A549 (cell line): ENCODE results near the gene LAMC1.

Source experiments
- CBX2 ChIP-seq: fragments of 200-600 bp; sonication (generic); IDR thresholded peaks from 2 replicates; pipeline ENCODE4 v1.6.1; 2016; ENCODE audit warnings: low read depth, mild to moderate bottlenecking, borderline replicate concordance
- CTCF ChIP-seq: fragments of >200 bp; sonication (Bioruptor Twin); formaldehyde crosslinking; IDR thresholded peaks from 3 replicates; pipeline ENCODE4 v1.5.1; 2016
- E2F6 ChIP-seq: IDR thresholded peaks from 2 replicates; pipeline ENCODE4 v1.6.1; 2012; ENCODE audit warnings: low read depth, borderline replicate concordance
- HDAC2 ChIP-seq: fragments of 200-600 bp; sonication (generic); IDR thresholded peaks from 2 replicates; pipeline ENCODE4 v1.6.1; 2016
- JUNB ChIP-seq: fragments of >200 bp; sonication (Bioruptor Twin); formaldehyde crosslinking; IDR thresholded peaks from 2 replicates; pipeline ENCODE4 v1.6.1; 2016
- PHF8 ChIP-seq: fragments of 200-600 bp; sonication (generic); IDR thresholded peaks from 2 replicates; pipeline ENCODE4 v1.6.1; 2016; ENCODE audit warnings: low read depth, mild to moderate bottlenecking, antibody characterized with exemption, moderate library complexity, borderline replicate concordance
- POLR2A ChIP-seq: IDR thresholded peaks from 2 replicates; pipeline ENCODE4 v1.6.1; 2012; ENCODE audit warnings: mild to moderate bottlenecking, low read length
- REST ChIP-seq: fragments of 200-600 bp; sonication (generic); IDR thresholded peaks from 2 replicates; pipeline ENCODE4 v1.6.1; 2016; ENCODE audit warnings: antibody characterized with exemption, mild to moderate bottlenecking, moderate library complexity
- SMC3 ChIP-seq: fragments of >200 bp; sonication (Bioruptor Twin); formaldehyde crosslinking; IDR thresholded peaks from 3 replicates; pipeline ENCODE4 v1.6.1; 2018; ENCODE audit warnings: inconsistent platforms
- SREBF2 ChIP-seq: fragments of 450-650 bp; IDR thresholded peaks from 2 replicates; pipeline ENCODE4 v1.6.1; 2014; ENCODE audit warnings: mild to moderate bottlenecking, moderate library complexity
- ZFP36 ChIP-seq: fragments of 450-650 bp; IDR thresholded peaks from 2 replicates; pipeline ENCODE4 v1.6.1; 2014; ENCODE audit warnings: borderline replicate concordance; ENCODE audit not compliant: partially characterized antibody

GRCh38 chr1:183023146-183023600, at the start of gene LAMC1:
- TF ChIP-seq CTCF (no peak), SMC3 (no peak), POLR2A (peak; percentile 65), REST (no peak), HDAC2 (no peak), ZFP36 (no peak), CBX2 (no peak), SREBF2 (no peak), PHF8 (no peak; the same call in 1 of the 2 replicates), JUNB (no peak), E2F6 (no peak)
